CD8-positive, alpha-beta memory T cell (primary cell): ENCODE data around the gene LCTL. TPM values are rescaled to one million over a fixed set of nuclear protein-coding genes. Genes with fewer than 3 reads are reported as not detected.

Experiments
- CTCF ChIA-PET: fragments of 350-600 bp; sonication (Branson Sonifier 250); formaldehyde crosslinking; loops from one replicate; lab custom pipeline; 2021; ENCODE audit warnings: antibody characterized with exemption; lab: Charles Lee
- POLR2A ChIA-PET: fragments of 350-600 bp; sonication (Branson Sonifier 250); formaldehyde crosslinking; loops from one replicate; lab custom pipeline; 2021; ENCODE audit warnings: antibody characterized with exemption; lab: Charles Lee
- DNase-seq, 5 donors: peaks; one replicate each; pipeline versions ENCODE4 v3.0.0 to v3.0.0-alpha.2; 2020 to 2022; ENCODE audit warnings: mixed read lengths in 1 of 5
- H3K27ac ChIP-seq: one replicate; pipeline ENCODE4 v1.7.0; 2013; ENCODE audit warnings: low read depth, mild to moderate bottlenecking, low read length, moderate library complexity
- H3K27me3 ChIP-seq: 2 replicates; pipeline ENCODE4 v1.7.0; 2013; ENCODE audit warnings: low read length, mild to moderate bottlenecking; ENCODE audit not compliant: insufficient read depth, poor library complexity, severe bottlenecking
- H3K36me3 ChIP-seq: 2 replicates; pipeline ENCODE4 v1.7.0; 2013; ENCODE audit warnings: mild to moderate bottlenecking, low read length, moderate library complexity; ENCODE audit not compliant: insufficient read depth
- H3K4me1 ChIP-seq: 2 replicates; pipeline ENCODE4 v1.7.0; 2013; ENCODE audit warnings: mild to moderate bottlenecking, low read length, moderate library complexity; ENCODE audit not compliant: insufficient read depth
- H3K4me3 ChIP-seq: 2 replicates; pipeline ENCODE4 v1.7.0; 2013; ENCODE audit warnings: mild to moderate bottlenecking, low read length
- H3K9me3 ChIP-seq: 2 replicates; pipeline ENCODE4 v1.7.0; 2013; ENCODE audit warnings: mild to moderate bottlenecking, low read length
- H3K27ac Mint-ChIP-seq, 8 donors: one replicate each; pipeline ENCODE4 v1.8.0; 2020 to 2021; ENCODE audit warnings: mixed read lengths in 8 of 8, mild to moderate bottlenecking in 6 of 8, inconsistent platforms in 3 of 8, moderate library complexity in 3 of 8
- H3K27me3 Mint-ChIP-seq, 2 donors: one replicate each; pipeline ENCODE4 v1.8.0; 2020 to 2021; ENCODE audit warnings: mixed read lengths in 2 of 2, mild to moderate bottlenecking in 1 of 2, moderate library complexity in 1 of 2
- H3K36me3 Mint-ChIP-seq, 3 donors: one replicate each; pipeline ENCODE4 v1.8.0; 2020 to 2021; ENCODE audit warnings: mixed read lengths in 3 of 3, inconsistent platforms in 1 of 3, mild to moderate bottlenecking in 1 of 3
- H3K4me1 Mint-ChIP-seq, 3 donors: one replicate each; pipeline ENCODE4 v1.8.0; 2020 to 2021; ENCODE audit warnings: mixed read lengths in 3 of 3, inconsistent platforms in 1 of 3, mild to moderate bottlenecking in 1 of 3
- H3K4me3 Mint-ChIP-seq, 7 donors: one replicate each; pipeline ENCODE4 v1.8.0; 2020 to 2021; ENCODE audit warnings: mixed read lengths in 7 of 7, mild to moderate bottlenecking in 6 of 7, moderate library complexity in 4 of 7, inconsistent platforms in 2 of 7
- H3K9me3 Mint-ChIP-seq, 5 donors: one replicate each; pipeline ENCODE4 v1.8.0; 2020 to 2022; ENCODE audit warnings: mixed read lengths in 5 of 5, mild to moderate bottlenecking in 3 of 5, moderate library complexity in 2 of 5, inconsistent platforms in 1 of 5
- polyA plus RNA-seq: library from polyadenylated mRNA; unstranded; fragments of 300-500 nt; fragmentation: Illumina TruSeq; gene quantifications from one replicate; pipeline ENCODE4 v1.2.3, GENCODE V29; 2021
- total RNA-seq, 2 experiments: library from RNA; stranded (reverse); gene quantifications; one replicate each; pipeline ENCODE4 v1.2.3, GENCODE V29; 2021

Gene LCTL
- total and polyA plus RNA-seq, 3 experiments from 2014 or later, result not detected

GRCh38 chr15:66555685-66556084, 10.1 kb downstream of the LCTL start:
- Mint-ChIP-seq H3K4me3 (no peak overlapping the region), H3K9me3 (no peaks in the 10 kb centered on the region), H3K36me3 (peaks cover 4 to 6% (median 5%) of the 10 kb centered on the region in 3 donors), H3K27me3 (no peaks in the 10 kb centered on the region), H3K4me1 (no peaks in the 10 kb centered on the region), H3K27ac (no peak overlapping the region)
- Histone ChIP-seq H3K9me3 (no peaks in the 10 kb centered on the region), H3K36me3 (no peaks in the 10 kb centered on the region), H3K27me3 (no peaks in the 10 kb centered on the region), H3K4me1 (no peaks in the 10 kb centered on the region), H3K27ac (no peak overlapping the region), H3K4me3 (no peak overlapping the region)
- POLR2A ChIA-PET, result no interaction called here
- CTCF ChIA-PET, result no interaction called here
- no peak for DNase-seq

GRCh38 chr15:66545255-66545654, 20.5 kb downstream of the LCTL start:
- H3K4me1 ChIP-seq, result no peaks in the 10 kb centered on the region
- Mint-ChIP-seq H3K27ac (no peak overlapping the region), H3K27me3 (no peaks in the 10 kb centered on the region), H3K4me1 (no peaks in the 10 kb centered on the region), H3K9me3 (no peaks in the 10 kb centered on the region), H3K36me3 (peaks cover 11 to 36% (median 21%) of the 10 kb centered on the region in 3 donors), H3K4me3 (no peak overlapping the region)
- H3K27ac ChIP-seq, result no peak overlapping the region
- CTCF ChIA-PET, result no interaction called here
- H3K9me3 ChIP-seq, result no peaks in the 10 kb centered on the region
- peaks cover 9% of the 10 kb centered on the region for H3K36me3 ChIP-seq
- DNase-seq, result no peak
- H3K27me3 ChIP-seq, result no peaks in the 10 kb centered on the region
- POLR2A ChIA-PET, result no interaction called here
- H3K4me3 ChIP-seq, result no peak overlapping the region

GRCh38 chr15:66542896-66543295, 22.9 kb downstream of the LCTL start:
- Mint-ChIP-seq H3K36me3 (peaks cover 19 to 41% (median 24%) of the 10 kb centered on the region in 3 donors), H3K4me1 (no peaks in the 10 kb centered on the region), H3K4me3 (no peak overlapping the region), H3K27ac (no peak overlapping the region), H3K27me3 (no peaks in the 10 kb centered on the region), H3K9me3 (no peaks in the 10 kb centered on the region)
- Histone ChIP-seq H3K36me3 (peaks cover 9% of the 10 kb centered on the region), H3K27me3 (no peaks in the 10 kb centered on the region), H3K4me3 (no peak overlapping the region), H3K9me3 (no peaks in the 10 kb centered on the region), H3K4me1 (no peaks in the 10 kb centered on the region), H3K27ac (no peak overlapping the region)
- CTCF ChIA-PET, result no interaction called here
- POLR2A ChIA-PET, result no interaction called here
- DNase-seq, result no peak

GRCh38 chr15:66535056-66535455, 30.7 kb downstream of the LCTL start:
- no peaks in the 10 kb centered on the region for H3K9me3 ChIP-seq
- H3K4me3 Mint-ChIP-seq, result no peak overlapping the region
- H3K36me3 ChIP-seq, result no peaks in the 10 kb centered on the region
- no peaks in the 10 kb centered on the region for H3K4me1 Mint-ChIP-seq
- H3K4me3 ChIP-seq, result no peak overlapping the region
- H3K4me1 ChIP-seq, result no peaks in the 10 kb centered on the region
- H3K9me3 Mint-ChIP-seq, result no peaks in the 10 kb centered on the region
- H3K36me3 Mint-ChIP-seq, result peaks cover 12 to 54% (median 17%) of the 10 kb centered on the region in 3 donors
- H3K27me3 ChIP-seq, result no peaks in the 10 kb centered on the region
- H3K27ac ChIP-seq, result no peak overlapping the region
- ChIA-PET POLR2A (no interaction called here), CTCF (no interaction called here)
- no peak overlapping the region for H3K27ac Mint-ChIP-seq
- no peak for DNase-seq
- no peaks in the 10 kb centered on the region for H3K27me3 Mint-ChIP-seq

GRCh38 chr15:66524838-66525237, 41.0 kb downstream of the LCTL start:
- H3K27ac ChIP-seq, result no peak overlapping the region
- ChIA-PET POLR2A (no interaction called here), CTCF (interaction anchor here (0.9 to 1.3 kb wide), 2 partner anchors 19 to 26 kb away, joined by 3 to 4 read pairs; partner anchors contain the start of gene ZWILCH)
- no peak overlapping the region for H3K4me3 ChIP-seq
- Mint-ChIP-seq H3K36me3 (peaks cover 9 to 64% (median 14%) of the 10 kb centered on the region in 3 donors), H3K4me3 (no peak overlapping the region), H3K27ac (peak overlapping the region in 3 of 8 donors; percentile 62 to 83 (median 79)), H3K9me3 (no peaks in the 10 kb centered on the region), H3K27me3 (no peaks in the 10 kb centered on the region), H3K4me1 (peaks cover 0 to 1% (median 0%) of the 10 kb centered on the region in 3 donors)
- no peaks in the 10 kb centered on the region for H3K9me3 ChIP-seq
- no peaks in the 10 kb centered on the region for H3K27me3 ChIP-seq
- peaks cover 3% of the 10 kb centered on the region for H3K36me3 ChIP-seq
- H3K4me1 ChIP-seq, result no peaks in the 10 kb centered on the region
- no peak for DNase-seq

GRCh38 chr15:66523926-66524325, 41.9 kb downstream of the LCTL start:
- no peaks in the 10 kb centered on the region for H3K9me3 ChIP-seq
- no peak overlapping the region for H3K27ac ChIP-seq
- Mint-ChIP-seq H3K9me3 (no peaks in the 10 kb centered on the region), H3K4me3 (no peak overlapping the region), H3K4me1 (peaks cover 0 to 1% (median 0%) of the 10 kb centered on the region in 3 donors), H3K27ac (no peak overlapping the region), H3K27me3 (no peaks in the 10 kb centered on the region), H3K36me3 (peaks cover 5 to 59% (median 7%) of the 10 kb centered on the region in 3 donors)
- H3K27me3 ChIP-seq, result no peaks in the 10 kb centered on the region
- H3K36me3 ChIP-seq, result no peaks in the 10 kb centered on the region
- no peaks in the 10 kb centered on the region for H3K4me1 ChIP-seq
- DNase-seq, result no peak
- ChIA-PET CTCF (interaction anchor here (0.9 to 1.3 kb wide), 2 partner anchors 19 to 25 kb away, joined by 3 to 4 read pairs; partner anchors contain the start of gene ZWILCH), POLR2A (no interaction called here)
- no peak overlapping the region for H3K4me3 ChIP-seq

- no peak for DNase-seq
- H3K4me3 Mint-ChIP-seq, result no peak overlapping the region
- no peaks in the 10 kb centered on the region for H3K27me3 Mint-ChIP-seq
- no peaks in the 10 kb centered on the region for H3K27me3 ChIP-seq
- no peak overlapping the region for H3K27ac ChIP-seq
- POLR2A ChIA-PET, result no interaction called here
- no peaks in the 10 kb centered on the region for H3K4me1 ChIP-seq
- H3K4me1 Mint-ChIP-seq, result no peaks in the 10 kb centered on the region
- H3K36me3 ChIP-seq, result peaks cover 5% of the 10 kb centered on the region
- no peak overlapping the region for H3K27ac Mint-ChIP-seq
- CTCF ChIA-PET, result no interaction called here
- H3K9me3 Mint-ChIP-seq, result no peaks in the 10 kb centered on the region
- H3K36me3 Mint-ChIP-seq, result peaks cover 4 to 40% (median 7%) of the 10 kb centered on the region in 3 donors
- H3K4me3 ChIP-seq, result no peak overlapping the region
- no peaks in the 10 kb centered on the region for H3K9me3 ChIP-seq
These were observed 49.9 kb downstream of the LCTL start for GRCh38 chr15:66515901-66516322.

- H3K4me1 Mint-ChIP-seq, result no peaks in the 10 kb centered on the region
- POLR2A ChIA-PET, result no interaction called here
- Histone ChIP-seq H3K4me1 (no peaks in the 10 kb centered on the region), H3K27ac (no peak overlapping the region), H3K4me3 (no peak overlapping the region), H3K9me3 (no peaks in the 10 kb centered on the region), H3K27me3 (no peaks in the 10 kb centered on the region), H3K36me3 (peaks cover 5% of the 10 kb centered on the region)
- CTCF ChIA-PET, result interaction anchor here (0.8 to 1.6 kb wide), 2 partner anchors 9 to 17 kb away, joined by 3 read pairs; partner anchors contain the start of genes SNAPC5 and ZWILCH
- H3K4me3 Mint-ChIP-seq, result no peak overlapping the region
- no peaks in the 10 kb centered on the region for H3K9me3 Mint-ChIP-seq
- H3K27ac Mint-ChIP-seq, result no peak overlapping the region
- DNase-seq, result no peak
- no peaks in the 10 kb centered on the region for H3K27me3 Mint-ChIP-seq
- peaks cover 4 to 35% (median 7%) of the 10 kb centered on the region in 3 donors for H3K36me3 Mint-ChIP-seq
These were observed 51.2 kb downstream of the LCTL start for GRCh38 chr15:66514586-66514985.
